HL-60 (cell line): Measurements from ENCODE around the gene TGFBR3.

Experiments
- DNase-seq, 2 experiments: peaks; one replicate each; pipeline ENCODE4 v3.0.0-alpha.2; 2010 to 2020; ENCODE audit warnings: low read depth in 1 of 2, low spot score in 1 of 2
- H3K27ac ChIP-seq: fragments of 250-450 bp; sonication (Bioruptor Pico); replicated peaks from 2 replicates; pipeline ENCODE4 v1.5.1; 2020; ENCODE audit warnings: mild to moderate bottlenecking, moderate library complexity
- H3K27me3 ChIP-seq: fragments of 250-450 bp; sonication (Bioruptor Pico); 2 replicates; pipeline ENCODE4 v1.5.1; 2021; ENCODE audit warnings: mild to moderate bottlenecking, moderate library complexity; ENCODE audit not compliant: insufficient read depth, poor library complexity, severe bottlenecking
- H3K4me3 ChIP-seq: replicated peaks from 2 replicates; pipeline ENCODE4 v1.5.1; 2011; ENCODE audit warnings: mild to moderate bottlenecking, control low read depth, low read length; ENCODE audit not compliant: insufficient read depth
- GABPA ChIP-seq: IDR thresholded peaks from 2 replicates; pipeline ENCODE4 v1.6.1; 2012; ENCODE audit warnings: low read depth
- POLR2AphosphoS5 ChIP-seq: IDR thresholded peaks from 2 replicates; pipeline ENCODE4 v1.6.1; 2012; ENCODE audit warnings: low read depth
- REST ChIP-seq: IDR thresholded peaks from 2 replicates; pipeline ENCODE4 v1.6.1; 2012; ENCODE audit warnings: low read depth; ENCODE audit not compliant: insufficient replicate concordance
- SPI1 ChIP-seq: IDR thresholded peaks from 2 replicates; pipeline ENCODE4 v1.6.1; 2012; ENCODE audit warnings: low read depth, mild to moderate bottlenecking, borderline replicate concordance
- TF ChIP-seq, protein P1 (sequence below): IDR thresholded peaks from one replicate; pipeline ENCODE4 v1.5.1; 2011; ENCODE audit warnings: low read length, control low read depth, inconsistent platforms; ENCODE audit not compliant: insufficient read depth

TGFBR3 gene

GRCh38 chr1:91708691-91709090, 177.3 kb downstream of the TGFBR3 start:
- H3K27ac ChIP-seq: no peak overlapping the region
- no peaks in the 10 kb centered on the region for H3K27me3 ChIP-seq
- H3K4me3 ChIP-seq: no peak overlapping the region
- DNase-seq: no peak
- TF ChIP-seq POLR2AphosphoS5 (no peak), REST (no peak), SPI1 (no peak), GABPA (no peak)
- TF ChIP-seq, protein P1, sequence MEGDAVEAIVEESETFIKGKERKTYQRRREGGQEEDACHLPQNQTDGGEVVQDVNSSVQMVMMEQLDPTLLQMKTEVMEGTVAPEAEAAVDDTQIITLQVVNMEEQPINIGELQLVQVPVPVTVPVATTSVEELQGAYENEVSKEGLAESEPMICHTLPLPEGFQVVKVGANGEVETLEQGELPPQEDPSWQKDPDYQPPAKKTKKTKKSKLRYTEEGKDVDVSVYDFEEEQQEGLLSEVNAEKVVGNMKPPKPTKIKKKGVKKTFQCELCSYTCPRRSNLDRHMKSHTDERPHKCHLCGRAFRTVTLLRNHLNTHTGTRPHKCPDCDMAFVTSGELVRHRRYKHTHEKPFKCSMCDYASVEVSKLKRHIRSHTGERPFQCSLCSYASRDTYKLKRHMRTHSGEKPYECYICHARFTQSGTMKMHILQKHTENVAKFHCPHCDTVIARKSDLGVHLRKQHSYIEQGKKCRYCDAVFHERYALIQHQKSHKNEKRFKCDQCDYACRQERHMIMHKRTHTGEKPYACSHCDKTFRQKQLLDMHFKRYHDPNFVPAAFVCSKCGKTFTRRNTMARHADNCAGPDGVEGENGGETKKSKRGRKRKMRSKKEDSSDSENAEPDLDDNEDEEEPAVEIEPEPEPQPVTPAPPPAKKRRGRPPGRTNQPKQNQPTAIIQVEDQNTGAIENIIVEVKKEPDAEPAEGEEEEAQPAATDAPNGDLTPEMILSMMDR: no peak

DNA sequence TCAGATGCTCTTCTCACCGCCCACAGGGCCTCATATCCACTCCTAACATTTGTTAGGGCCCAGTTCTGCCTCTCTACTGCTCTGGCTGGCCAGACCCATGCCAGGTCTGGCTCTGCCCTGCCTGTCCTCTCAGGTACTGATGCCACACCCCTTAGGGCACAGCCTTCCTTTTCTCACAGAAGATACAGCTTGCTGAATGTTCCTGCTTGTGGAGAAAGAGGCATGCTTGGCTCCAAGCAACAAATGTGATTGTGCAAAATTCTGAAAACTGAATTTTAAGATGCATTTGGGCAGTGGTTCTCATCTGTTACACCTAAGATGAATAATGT, 178.1 kb downstream of the TGFBR3 start:
- no peak overlapping the region for H3K4me3 ChIP-seq
- no peaks in the 10 kb centered on the region for H3K27me3 ChIP-seq
- DNase-seq: no peak
- no peak for TF ChIP-seq GABPA
- no peak for TF ChIP-seq SPI1
- TF ChIP-seq, protein P1: no peak
- no peak for TF ChIP-seq POLR2AphosphoS5
- no peak for TF ChIP-seq REST
- no peak overlapping the region for H3K27ac ChIP-seq

- no peak overlapping the region for H3K27ac ChIP-seq
- H3K4me3 ChIP-seq: no peak overlapping the region
- no peaks in the 10 kb centered on the region for H3K27me3 ChIP-seq
- DNase-seq: no peak
- no peak for TF ChIP-seq SPI1
- TF ChIP-seq, protein P1: no peak
- TF ChIP-seq GABPA: no peak
- no peak for TF ChIP-seq POLR2AphosphoS5
- TF ChIP-seq REST: no peak
Observed at GRCh38 chr1:91707114-91707889, 178.6 kb downstream of the TGFBR3 start.
